H1 (cell line): Measurements from ENCODE around the gene KRTAP17-1. TPM values are rescaled to one million over a fixed set of nuclear protein-coding genes. Genes with fewer than 3 reads are reported as not detected.

Source experiments
- CTCF ChIA-PET: fragments of 300-600 bp; sonication (Branson Sonifier 250); formaldehyde crosslinking; loops from one replicate; lab custom pipeline; 2021; ENCODE audit not compliant: partially characterized antibody; lab: Charles Lee
- POLR2A ChIA-PET: fragments of 300-600 bp; sonication (Branson Sonifier 250); formaldehyde crosslinking; loops from one replicate; lab custom pipeline; 2021; ENCODE audit warnings: inconsistent platforms; ENCODE audit not compliant: partially characterized antibody; lab: Charles Lee
- DNase-seq, 2 experiments: peaks; one replicate each; pipeline versions ENCODE4 v3.0.0 to v3.0.0-alpha.2; 2010 to 2022; ENCODE audit warnings: low spot score in 2 of 2, low read depth in 1 of 2, mixed read lengths in 1 of 2
- FAIRE-seq: peaks from 2 replicates; lab custom pipeline; 2011; peaks lifted over from hg19 to GRCh38; lab: Jason Lieb, UNC
- H2AFZ ChIP-seq: 2 replicates; pipeline ENCODE4 v1.8.1; 2012; ENCODE audit warnings: low read length, inconsistent platforms
- H2AK5ac ChIP-seq: 2 replicates; pipeline ENCODE4 v1.6.1; 2013; ENCODE audit warnings: low read depth, low read length
- H2BK120ac ChIP-seq: replicated peaks from 2 replicates; pipeline ENCODE3; 2013; ENCODE audit warnings: low read depth, low read length, inconsistent platforms
- H2BK12ac ChIP-seq: 2 replicates; pipeline ENCODE4 v1.6.1; 2013; ENCODE audit warnings: low read depth, low read length
- H2BK15ac ChIP-seq: 2 replicates; pipeline ENCODE4 v1.6.1; 2013; ENCODE audit warnings: low read length
- H2BK20ac ChIP-seq: 2 replicates; pipeline ENCODE4 v1.6.1; 2013; ENCODE audit warnings: low read length
- H2BK5ac ChIP-seq: 2 replicates; pipeline ENCODE4 v1.6.1; 2013; ENCODE audit warnings: low read depth, low read length
- H3K14ac ChIP-seq: 2 replicates; pipeline ENCODE4 v1.6.1; 2013; ENCODE audit warnings: inconsistent platforms; ENCODE audit not compliant: insufficient read length
- H3K18ac ChIP-seq: 2 replicates; pipeline ENCODE4 v1.6.1; 2013; ENCODE audit warnings: low read length; ENCODE audit errors: extremely low read depth
- H3K23ac ChIP-seq: 2 replicates; pipeline ENCODE4 v1.6.1; 2013; ENCODE audit warnings: inconsistent platforms; ENCODE audit not compliant: insufficient read length
- H3K23me2 ChIP-seq: 2 replicates; pipeline ENCODE4 v1.6.1; 2013; ENCODE audit warnings: low read depth, low read length
- H3K27ac ChIP-seq: 2 replicates; pipeline ENCODE4 v1.6.1; 2011; ENCODE audit warnings: low read depth, low read length, inconsistent platforms
- H3K27me3 ChIP-seq, 4 experiments: replicated peaks in 1 of 4; 1 replicate in 1 of 4; 2 replicates in 3 of 4; pipeline versions ENCODE4 v1.6.1 to v1.8.1; 2011 to 2013; ENCODE audit warnings: low read length in 3 of 4, mild to moderate bottlenecking in 3 of 4, inconsistent platforms in 2 of 4, mixed read lengths in 2 of 4, moderate library complexity in 1 of 4; ENCODE audit not compliant: control insufficient read depth in 3 of 4, insufficient read depth in 3 of 4; ENCODE audit errors: extremely low read depth in 1 of 4
- H3K36me3 ChIP-seq, 4 experiments: 2 replicates each; pipeline versions ENCODE4 v1.6.1 to v1.8.1; 2011 to 2013; ENCODE audit warnings: mild to moderate bottlenecking in 4 of 4, low read length in 3 of 4, moderate library complexity in 2 of 4, control low read depth in 1 of 4, inconsistent platforms in 1 of 4; ENCODE audit not compliant: insufficient read depth in 4 of 4, control insufficient read depth in 2 of 4
- H3K4ac ChIP-seq: replicated peaks from 2 replicates; pipeline ENCODE3; 2013; ENCODE audit warnings: low read length, low read depth, mixed read lengths, inconsistent platforms; ENCODE audit not compliant: insufficient read length
- H3K4me1 ChIP-seq, 4 experiments: replicated peaks in 1 of 4; 1 replicate in 1 of 4; 2 replicates in 3 of 4; pipeline versions ENCODE4 v1.6.1 to v1.8.1; 2011 to 2013; ENCODE audit warnings: low read length in 3 of 4, inconsistent platforms in 2 of 4, mixed read lengths in 1 of 4; ENCODE audit not compliant: insufficient read depth in 4 of 4, control insufficient read depth in 3 of 4
- H3K4me2 ChIP-seq, 2 experiments: 2 replicates each; pipeline versions ENCODE4 v1.6.1 to v1.8.1; 2011 to 2013; ENCODE audit warnings: low read depth in 2 of 2, low read length in 2 of 2, control low read depth in 1 of 2, inconsistent platforms in 1 of 2, mild to moderate bottlenecking in 1 of 2; ENCODE audit not compliant: insufficient read depth in 1 of 2
- H3K4me3 ChIP-seq, 4 experiments: fragments of 200-600, 300-600 bp in 1 of 4; sonication (generic), shearing (Covaris generic), sonication (Bioruptor Twin) in 1 of 4; 2 replicates each; pipeline versions ENCODE4 v1.5.1 to v1.8.1; 2011 to 2016; ENCODE audit warnings: low read length in 4 of 4, low read depth in 3 of 4, control low read depth in 2 of 4, inconsistent platforms in 2 of 4, mild to moderate bottlenecking in 2 of 4, mixed read lengths in 1 of 4, moderate library complexity in 1 of 4; ENCODE audit not compliant: insufficient read depth in 2 of 4; ENCODE audit errors: extremely low read depth in 1 of 4
- H3K56ac ChIP-seq: replicated peaks from 2 replicates; pipeline ENCODE3; 2013; ENCODE audit warnings: low read depth, mild to moderate bottlenecking, mixed read lengths, low read length, inconsistent platforms; ENCODE audit not compliant: insufficient read length
- H3K79me1 ChIP-seq: 2 replicates; pipeline ENCODE4 v1.6.1; 2013; ENCODE audit warnings: low read depth, low read length, control low read depth
- H3K79me2 ChIP-seq, 2 experiments: 2 replicates each; pipeline versions ENCODE4 v1.6.1 to v1.8.1; 2012 to 2013; ENCODE audit warnings: low read length in 2 of 2, mild to moderate bottlenecking in 2 of 2, inconsistent platforms in 1 of 2; ENCODE audit not compliant: insufficient read depth in 2 of 2, control insufficient read depth in 1 of 2
- H3K9ac ChIP-seq, 4 experiments: replicated peaks in 1 of 4; 1 replicate in 1 of 4; 2 replicates in 3 of 4; pipeline versions ENCODE4 v1.6.1 to v1.8.1; 2011 to 2013; ENCODE audit warnings: low read depth in 3 of 4, low read length in 3 of 4, control low read depth in 2 of 4, mild to moderate bottlenecking in 2 of 4, moderate library complexity in 2 of 4, inconsistent platforms in 1 of 4; ENCODE audit errors: extremely low read depth in 1 of 4
- H3K9me3 ChIP-seq, 2 experiments: 2 replicates each; pipeline versions ENCODE4 v1.6.1 to v1.8.1; 2012 to 2013; ENCODE audit warnings: mild to moderate bottlenecking in 2 of 2, moderate library complexity in 2 of 2, control low read depth in 1 of 2, inconsistent platforms in 1 of 2, low read depth in 1 of 2, low read length in 1 of 2, mixed read lengths in 1 of 2; ENCODE audit not compliant: insufficient read depth in 2 of 2
- H4K20me1 ChIP-seq, 2 experiments: replicated peaks in 1 of 2; 2 replicates each; pipeline versions ENCODE3 to v1.8.1; 2011 to 2013; ENCODE audit warnings: inconsistent platforms in 2 of 2, low read length in 2 of 2, mild to moderate bottlenecking in 1 of 2; ENCODE audit not compliant: insufficient read depth in 2 of 2, control insufficient read depth in 1 of 2
- H4K5ac ChIP-seq: 2 replicates; pipeline ENCODE4 v1.6.1; 2013; ENCODE audit warnings: low read length, low read depth, mixed read lengths, inconsistent platforms; ENCODE audit not compliant: insufficient read length
- H4K8ac ChIP-seq: 2 replicates; pipeline ENCODE4 v1.8.0; 2013; ENCODE audit warnings: mild to moderate bottlenecking, moderate library complexity, low read length, inconsistent platforms; ENCODE audit not compliant: insufficient read depth; ENCODE audit errors: extremely low read depth
- H4K91ac ChIP-seq: replicated peaks from 2 replicates; pipeline ENCODE3; 2013; ENCODE audit warnings: low read length, mixed read lengths, inconsistent platforms; ENCODE audit not compliant: insufficient read length
- EGR1 ChIP-seq: IDR thresholded peaks from 2 replicates; pipeline ENCODE4 v1.6.1; 2011; ENCODE audit warnings: low read depth, low read length, borderline replicate concordance
- KDM5A ChIP-seq: fragments of 200-600 bp; IDR thresholded peaks from 2 replicates; pipeline ENCODE4 v1.7.1; 2012; ENCODE audit warnings: mild to moderate bottlenecking, low read length, inconsistent platforms, mixed read lengths
- SAP30 ChIP-seq: fragments of 300-600 bp; sonication (generic); IDR thresholded peaks from 2 replicates; pipeline ENCODE4 v1.7.1; 2012; ENCODE audit warnings: low read length, moderate library complexity, mild to moderate bottlenecking, inconsistent platforms; ENCODE audit not compliant: insufficient read depth, insufficient replicate concordance
- YY1 ChIP-seq: IDR thresholded peaks from 2 replicates; pipeline ENCODE4 v1.6.1; 2011; ENCODE audit warnings: low read depth, mild to moderate bottlenecking, low read length
- WGBS, 2 experiments: shearing (Covaris generic) in 1 of 2; methylation state at CpG; one replicate each; pipeline versions ENCODE4 v1.1.6 to v1.1.7; 2013 to 2015; ENCODE audit warnings: low lambda C conversion rate in 2 of 2, mixed read lengths in 2 of 2, inconsistent platforms in 1 of 2, low coverage in 1 of 2, missing lambda C conversion rate in 1 of 2; ENCODE audit not compliant: insufficient replicate concordance in 2 of 2, insufficient coverage in 1 of 2, insufficient read length in 1 of 2; ENCODE audit errors: extremely low coverage in 1 of 2, missing lambda C conversion rate in 1 of 2; 5-methylcytosine and 5-hydroxymethylcytosine counted together
- polyA plus RNA-seq, 7 experiments: library from polyadenylated mRNA; depleted of rRNA in 3 of 7; stranded (reverse) in 5 of 7; unstranded in 2 of 7; fragments of >200 nt in 5 of 7; fragments of 200-250 nt in 2 of 7; gene quantifications; 1 replicate in 5 of 7; 2 replicates in 1 of 7; 4 replicates in 1 of 7; pipeline versions ENCODE4 v1.2.1 to v1.2.3, GENCODE V29; 2011 to 2013; ENCODE audit warnings: missing spikeins in 2 of 7, mixed read lengths in 2 of 7
- total RNA-seq: library from RNA; stranded (reverse); fragmentation: NEBNext Ultra II Directional; extraction: Animal tissue kit (Norgen Biotek cat#: 25700); gene quantifications from 2 replicates; pipeline ENCODE4 v1.2.1, GENCODE V29; 2021
- TF ChIP-seq, protein P1 (sequence below): IDR thresholded peaks from 2 replicates; pipeline ENCODE4 v1.6.1; 2012; ENCODE audit warnings: low read length, inconsistent platforms
- TF ChIP-seq, protein P2 (sequence below), 3 experiments: IDR thresholded peaks; 1 replicate in 2 of 3; 2 replicates in 1 of 3; pipeline versions ENCODE4 v1.5.1 to v1.6.1; 2011; ENCODE audit warnings: low read length in 3 of 3, mild to moderate bottlenecking in 3 of 3, inconsistent platforms in 2 of 3, low read depth in 1 of 3, moderate library complexity in 1 of 3; ENCODE audit not compliant: insufficient read depth in 1 of 3; ENCODE audit errors: control extremely low read depth in 1 of 3
- TF ChIP-seq, protein P3 (sequence below): IDR thresholded peaks from 2 replicates; pipeline ENCODE4 v1.6.1; 2012; ENCODE audit warnings: inconsistent platforms

Gene KRTAP17-1
- total and polyA plus RNA-seq, 2 of the 8 experiments (the other 6 are each of a cell fraction or from before 2014, with no cell fraction given): not detected

DNA sequence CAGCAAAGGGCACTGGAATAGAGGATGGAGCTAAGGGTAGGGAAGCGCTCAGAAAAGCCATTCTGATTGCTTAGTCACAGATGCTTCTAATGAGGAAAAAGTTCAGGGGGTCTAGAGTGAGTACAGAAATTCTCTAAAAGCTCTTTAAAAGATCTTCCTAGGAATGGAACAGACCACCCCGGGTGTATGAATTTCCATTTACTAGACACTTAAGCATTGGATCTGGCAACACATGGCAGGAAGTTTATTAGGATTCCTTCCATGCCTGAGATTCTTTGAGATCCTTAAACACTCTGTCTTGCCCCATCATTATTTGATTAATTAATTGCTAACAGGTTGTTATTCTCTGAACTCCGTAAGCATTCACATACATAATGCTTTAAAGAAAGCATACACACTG lies 31.5 kb downstream of the KRTAP17-1 start:
- Histone ChIP-seq H2BK20ac (0 out of 2 replicates have a peak overlapping the region, but pooled peaks have one; percentile 0), H3K4me2 (no peak overlapping the region), H3K27ac (no peak overlapping the region), H2BK15ac (no peak overlapping the region), H3K14ac (no peak overlapping the region), H4K8ac (no peak overlapping the region), H2BK12ac (no peak overlapping the region), H2BK5ac (no peak overlapping the region), H4K91ac (no peak overlapping the region), H3K56ac (no peak overlapping the region), H2AK5ac (no peak overlapping the region), H4K20me1 (no peaks in the 10 kb centered on the region), H2AFZ (peak overlapping the region; percentile 67; the same call in 1 of the 2 replicates), H3K79me1 (no peaks in the 10 kb centered on the region), H2BK120ac (no peak overlapping the region), H3K4me3 (no peak overlapping the region), H3K4ac (no peak overlapping the region), H3K9ac (no peak overlapping the region), H3K79me2 (no peaks in the 10 kb centered on the region), H3K23me2 (no peaks in the 10 kb centered on the region), H3K18ac (no peak overlapping the region), H3K27me3 (no peaks in the 10 kb centered on the region), H3K9me3 (no peaks in the 10 kb centered on the region), H3K36me3 (no peaks in the 10 kb centered on the region), H3K23ac (no peak overlapping the region), H3K4me1 (no peaks in the 10 kb centered on the region), H4K5ac (no peak overlapping the region)
- ChIA-PET POLR2A (no interaction called here), CTCF (interaction anchor here (0.9 to 1.1 kb wide), 2 partner anchors 38 to 44 kb away, joined by 3 read pairs; no protein-coding TSS in a partner anchor)
- no peak for DNase-seq
- no peak for FAIRE-seq
- 77% methylated on average over 3 of the region's 3 CpGs; no CpG with 5 or more reads in 1 of the 2 experiments for whole genome bisulfite sequencing, 2 experiments
- TF ChIP-seq, protein P1, sequence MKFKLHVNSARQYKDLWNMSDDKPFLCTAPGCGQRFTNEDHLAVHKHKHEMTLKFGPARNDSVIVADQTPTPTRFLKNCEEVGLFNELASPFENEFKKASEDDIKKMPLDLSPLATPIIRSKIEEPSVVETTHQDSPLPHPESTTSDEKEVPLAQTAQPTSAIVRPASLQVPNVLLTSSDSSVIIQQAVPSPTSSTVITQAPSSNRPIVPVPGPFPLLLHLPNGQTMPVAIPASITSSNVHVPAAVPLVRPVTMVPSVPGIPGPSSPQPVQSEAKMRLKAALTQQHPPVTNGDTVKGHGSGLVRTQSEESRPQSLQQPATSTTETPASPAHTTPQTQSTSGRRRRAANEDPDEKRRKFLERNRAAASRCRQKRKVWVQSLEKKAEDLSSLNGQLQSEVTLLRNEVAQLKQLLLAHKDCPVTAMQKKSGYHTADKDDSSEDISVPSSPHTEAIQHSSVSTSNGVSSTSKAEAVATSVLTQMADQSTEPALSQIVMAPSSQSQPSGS: no peak
- no peak for TF ChIP-seq SAP30
- TF ChIP-seq, protein P2, sequence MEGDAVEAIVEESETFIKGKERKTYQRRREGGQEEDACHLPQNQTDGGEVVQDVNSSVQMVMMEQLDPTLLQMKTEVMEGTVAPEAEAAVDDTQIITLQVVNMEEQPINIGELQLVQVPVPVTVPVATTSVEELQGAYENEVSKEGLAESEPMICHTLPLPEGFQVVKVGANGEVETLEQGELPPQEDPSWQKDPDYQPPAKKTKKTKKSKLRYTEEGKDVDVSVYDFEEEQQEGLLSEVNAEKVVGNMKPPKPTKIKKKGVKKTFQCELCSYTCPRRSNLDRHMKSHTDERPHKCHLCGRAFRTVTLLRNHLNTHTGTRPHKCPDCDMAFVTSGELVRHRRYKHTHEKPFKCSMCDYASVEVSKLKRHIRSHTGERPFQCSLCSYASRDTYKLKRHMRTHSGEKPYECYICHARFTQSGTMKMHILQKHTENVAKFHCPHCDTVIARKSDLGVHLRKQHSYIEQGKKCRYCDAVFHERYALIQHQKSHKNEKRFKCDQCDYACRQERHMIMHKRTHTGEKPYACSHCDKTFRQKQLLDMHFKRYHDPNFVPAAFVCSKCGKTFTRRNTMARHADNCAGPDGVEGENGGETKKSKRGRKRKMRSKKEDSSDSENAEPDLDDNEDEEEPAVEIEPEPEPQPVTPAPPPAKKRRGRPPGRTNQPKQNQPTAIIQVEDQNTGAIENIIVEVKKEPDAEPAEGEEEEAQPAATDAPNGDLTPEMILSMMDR (IDR thresholded peaks at IDR 0.05; ENCODE audit: control extremely low read depth in 1 of 3, insufficient read depth in 1 of 3, low read depth in 1 of 3, low read length in 3 of 3): no peak
- no peak for TF ChIP-seq EGR1
- no peak for TF ChIP-seq KDM5A
- TF ChIP-seq, protein P3, sequence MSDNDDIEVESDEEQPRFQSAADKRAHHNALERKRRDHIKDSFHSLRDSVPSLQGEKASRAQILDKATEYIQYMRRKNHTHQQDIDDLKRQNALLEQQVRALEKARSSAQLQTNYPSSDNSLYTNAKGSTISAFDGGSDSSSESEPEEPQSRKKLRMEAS: no peak
- TF ChIP-seq YY1: no peak
